Ovary (tissue), 9 donors: ENCODE measurements around the gene DSC2. TPM values are rescaled to one million over a fixed set of nuclear protein-coding genes. Genes with fewer than 3 reads are reported as not detected.

ENCODE experiments used
- DNase-seq, 5 donors: peaks; one replicate each; pipeline ENCODE4 v3.0.0-alpha.2; 2019 to 2020
- H3K27ac ChIP-seq, 2 donors: fragments of 200-600 bp; one replicate each; pipeline versions ENCODE4 v1.5.1 to v1.8.0; 2019 to 2022
- H3K27me3 ChIP-seq: fragments of 200-600 bp; one replicate; pipeline ENCODE4 v1.8.0; 2022
- H3K36me3 ChIP-seq: fragments of 200-600 bp; sonication (generic); one replicate; pipeline ENCODE4 v1.5.1; 2019
- H3K4me1 ChIP-seq: one replicate; pipeline ENCODE4 v1.8.1; 2013; ENCODE audit warnings: mild to moderate bottlenecking, moderate library complexity; ENCODE audit not compliant: insufficient read depth
- H3K4me3 ChIP-seq: fragments of 200-600 bp; sonication (generic); one replicate; pipeline ENCODE4 v1.5.1; 2017
- H3K9me3 ChIP-seq, 2 donors: fragments of 200-600 bp in 1 of 2; sonication (generic) in 1 of 2; one replicate each; pipeline versions ENCODE4 v1.5.1 to v1.8.1; 2013 to 2019; ENCODE audit warnings: mild to moderate bottlenecking in 1 of 2, moderate library complexity in 1 of 2
- EP300 ChIP-seq: sonication (generic); formaldehyde crosslinking; IDR thresholded peaks from one replicate; pipeline ENCODE4 v1.6.1; 2017; ENCODE audit warnings: antibody characterized with exemption
- POLR2A ChIP-seq: fragments of 450-650 bp; IDR thresholded peaks from one replicate; pipeline ENCODE4 v1.6.1; 2017; ENCODE audit warnings: antibody characterized with exemption, mild to moderate bottlenecking, moderate library complexity
- WGBS, 3 donors: extraction: QIAGEN DNeasy Blood & Tissue Kit in 1 of 3; methylation state at CpG; one replicate each; pipeline versions ENCODE4 v1.1.5 to v1.1.7; 2013 to 2017; 5-methylcytosine and 5-hydroxymethylcytosine counted together
- intact Hi-C, 4 donors: fragments of 100-400 bp; cut with DNase I; formaldehyde crosslinking; loops; one replicate each; pipeline versions ENCODE4 v1.11.0 to v1.15.1; 2022 to 2023
- polyA plus RNA-seq, 2 donors: library from polyadenylated mRNA; stranded (reverse); fragments of 200-250 nt in 1 of 2; fragments of 350-450 nt in 1 of 2; fragmentation: Illumina TruSeq in 1 of 2; extraction: RNeasy Lipid Tissue Mini Kit (QIAGEN cat#74804) in 1 of 2; gene quantifications; one replicate each; pipeline ENCODE4 v1.2.3, GENCODE V29; 2013 to 2014
- total RNA-seq, 7 donors: library from RNA; depleted of rRNA in 2 of 7; stranded (reverse); fragments of >200 nt in 2 of 7; fragmentation: NEBNext Ultra II Directional in 3 of 7; extraction: Animal tissue kit (Norgen Biotek cat#: 25700) in 3 of 7; gene quantifications; one replicate each; pipeline versions ENCODE4 v1.1.0 to v1.2.4, GENCODE V29; 2016 to 2023
- TF ChIP-seq, protein P1 (sequence below), 3 donors: fragments of 450-650 bp in 2 of 3; fragments of 200-600 bp in 1 of 3; IDR thresholded peaks; one replicate each; pipeline versions ENCODE4 v1.5.1 to v1.8.0; 2016 to 2022; ENCODE audit warnings: antibody characterized with exemption in 3 of 3, mild to moderate bottlenecking in 1 of 3
- donor health status: DM: no; HTN: no; CAD: no; lungs with moderate emphysema.
- donor health status: DM: no; HTN: no; CAD: no.
- donor health status: Bipolar disorder and iron deficiency.
- donor health status: DM: yes; HTN: yes; CAD: no.
- donor health status: DM: no; HTN: no; CAD: no.
- donor health status: DM: yes; HTN: yes; CAD: no.

Gene DSC2
- total and polyA plus RNA-seq, 9 donors, result 0.73 to 12.6 (median 2.5) TPM

DNA sequence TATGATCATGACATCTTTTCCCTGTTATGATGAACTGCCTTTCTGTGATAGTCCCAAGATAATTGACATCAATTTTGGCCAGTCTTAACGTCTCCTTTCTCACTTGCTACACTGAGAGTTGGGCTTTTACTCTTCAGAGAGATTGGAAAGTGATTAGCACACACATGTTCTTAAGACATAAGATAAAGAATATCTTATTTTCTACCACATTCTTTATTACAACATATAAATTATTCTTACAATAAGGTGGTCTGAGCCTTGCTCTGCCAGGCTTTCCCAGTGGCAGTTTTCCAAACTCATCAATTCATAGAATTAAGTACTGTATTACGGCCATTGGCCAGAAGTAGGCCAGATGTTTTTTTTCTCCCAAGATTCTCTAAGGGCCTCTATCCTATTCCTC, 54.0 kb downstream of the DSC2 start:
- Histone ChIP-seq H3K9me3 (no peaks in the 10 kb centered on the region), H3K27ac (no peak overlapping the region), H3K4me3 (no peak overlapping the region), H3K4me1 (no peaks in the 10 kb centered on the region), H3K27me3 (no peaks in the 10 kb centered on the region), H3K36me3 (no peaks in the 10 kb centered on the region)
- intact Hi-C loops, result loop anchor here in 1 of 4 donors (10.0 kb wide), 1 partner anchor 63 kb away; no protein-coding TSS in a partner anchor
- WGBS, 3 donors, result 49 to 67% (median 63%) methylated on average over 2 of the region's 2 CpGs
- TF ChIP-seq POLR2A, result no peak
- no peak for TF ChIP-seq EP300
- TF ChIP-seq, protein P1, sequence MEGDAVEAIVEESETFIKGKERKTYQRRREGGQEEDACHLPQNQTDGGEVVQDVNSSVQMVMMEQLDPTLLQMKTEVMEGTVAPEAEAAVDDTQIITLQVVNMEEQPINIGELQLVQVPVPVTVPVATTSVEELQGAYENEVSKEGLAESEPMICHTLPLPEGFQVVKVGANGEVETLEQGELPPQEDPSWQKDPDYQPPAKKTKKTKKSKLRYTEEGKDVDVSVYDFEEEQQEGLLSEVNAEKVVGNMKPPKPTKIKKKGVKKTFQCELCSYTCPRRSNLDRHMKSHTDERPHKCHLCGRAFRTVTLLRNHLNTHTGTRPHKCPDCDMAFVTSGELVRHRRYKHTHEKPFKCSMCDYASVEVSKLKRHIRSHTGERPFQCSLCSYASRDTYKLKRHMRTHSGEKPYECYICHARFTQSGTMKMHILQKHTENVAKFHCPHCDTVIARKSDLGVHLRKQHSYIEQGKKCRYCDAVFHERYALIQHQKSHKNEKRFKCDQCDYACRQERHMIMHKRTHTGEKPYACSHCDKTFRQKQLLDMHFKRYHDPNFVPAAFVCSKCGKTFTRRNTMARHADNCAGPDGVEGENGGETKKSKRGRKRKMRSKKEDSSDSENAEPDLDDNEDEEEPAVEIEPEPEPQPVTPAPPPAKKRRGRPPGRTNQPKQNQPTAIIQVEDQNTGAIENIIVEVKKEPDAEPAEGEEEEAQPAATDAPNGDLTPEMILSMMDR (IDR thresholded peaks at IDR 0.05), result no peak
- DNase-seq, result no peak

DNA sequence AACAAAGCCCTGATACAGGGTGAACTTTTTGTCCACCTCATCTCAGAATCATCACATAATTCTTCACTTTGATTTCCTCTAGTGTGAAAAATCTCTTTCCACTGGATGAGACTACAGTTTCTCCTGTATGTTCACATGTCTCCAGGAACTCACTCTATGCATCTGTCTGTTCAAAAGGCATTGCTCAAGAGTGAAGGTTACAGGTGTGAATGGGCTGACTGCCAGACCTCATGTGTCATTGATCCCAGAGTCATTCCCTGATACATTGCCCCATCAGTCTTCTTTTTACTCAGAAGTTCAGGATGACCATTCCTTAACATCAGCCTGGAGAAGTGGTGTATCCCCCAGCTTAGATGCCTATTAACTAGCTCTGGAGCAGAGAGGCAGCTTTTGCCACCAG, 55.3 kb downstream of the DSC2 start:
- Histone ChIP-seq H3K27me3 (no peaks in the 10 kb centered on the region), H3K4me3 (no peak overlapping the region), H3K36me3 (no peaks in the 10 kb centered on the region), H3K27ac (no peak overlapping the region), H3K9me3 (peaks cover 0 to under 1% of the 10 kb centered on the region in 2 donors), H3K4me1 (no peaks in the 10 kb centered on the region)
- intact Hi-C loops, result loop anchor here in 1 of 4 donors (10.0 kb wide), 1 partner anchor 62 kb away; no protein-coding TSS in a partner anchor
- TF ChIP-seq EP300 (no peak), POLR2A (no peak)
- TF ChIP-seq, protein P1 (IDR thresholded peaks at IDR 0.05), result no peak
- no peak for DNase-seq

DNA sequence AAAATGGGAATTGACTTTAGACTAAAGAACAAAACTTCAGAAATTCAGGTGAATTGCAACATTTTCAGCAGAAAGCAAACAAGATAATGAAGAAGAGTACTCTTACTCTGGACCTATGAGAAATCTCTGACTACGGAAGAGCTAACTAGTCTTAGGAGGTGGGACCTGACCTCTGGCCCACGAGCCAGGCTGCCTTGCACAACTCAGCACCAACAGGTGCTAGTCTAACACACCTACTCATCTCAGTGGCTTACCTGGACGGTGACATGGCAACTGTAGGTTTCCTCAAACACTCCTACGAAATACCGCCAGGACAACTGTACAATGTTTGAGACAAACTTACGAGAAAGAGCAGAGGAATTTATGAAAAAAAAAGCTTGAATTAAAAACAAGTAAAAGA, 56.6 kb downstream of the DSC2 start:
- Histone ChIP-seq H3K9me3 (peaks cover 0 to 5% of the 10 kb centered on the region in 2 donors), H3K4me1 (no peaks in the 10 kb centered on the region), H3K27me3 (no peaks in the 10 kb centered on the region), H3K27ac (no peak overlapping the region), H3K36me3 (no peaks in the 10 kb centered on the region), H3K4me3 (no peak overlapping the region)
- no peak for DNase-seq
- WGBS, 3 donors, result 75 to 85% (median 83%) methylated on average over 6 of the region's 6 CpGs
- intact Hi-C loops, result loop anchor here in 1 of 4 donors (10.0 kb wide), 1 partner anchor 61 kb away; no protein-coding TSS in a partner anchor
- TF ChIP-seq POLR2A, result no peak
- no peak for TF ChIP-seq EP300
- TF ChIP-seq, protein P1 (IDR thresholded peaks at IDR 0.05), result no peak

DNA sequence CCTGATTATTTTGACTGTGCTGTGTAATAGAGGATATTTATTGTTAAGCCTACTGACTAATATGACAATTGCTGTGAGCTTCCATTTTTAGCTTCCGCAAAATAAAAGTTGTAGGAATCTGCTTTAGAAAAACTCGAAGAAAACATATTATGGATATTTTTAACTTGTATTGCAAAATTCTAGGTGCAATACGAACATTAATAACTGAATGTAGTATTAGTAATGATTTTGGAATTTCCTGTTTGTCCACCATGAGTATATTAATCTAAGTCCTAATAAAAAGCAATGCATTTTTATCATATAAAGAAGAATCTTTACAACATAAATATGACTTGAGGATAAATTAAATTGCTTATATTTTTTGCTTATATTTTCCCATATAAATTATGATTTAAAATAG, 57.3 kb downstream of the DSC2 start:
- DNase-seq, result no peak
- intact Hi-C loops, result loop anchor here in 1 of 4 donors (10.0 kb wide), 1 partner anchor 60 kb away; no protein-coding TSS in a partner anchor
- Histone ChIP-seq H3K4me1 (no peaks in the 10 kb centered on the region), H3K27me3 (no peaks in the 10 kb centered on the region), H3K27ac (no peak overlapping the region), H3K4me3 (no peak overlapping the region), H3K36me3 (no peaks in the 10 kb centered on the region), H3K9me3 (peaks cover 0 to 5% of the 10 kb centered on the region in 2 donors)
- TF ChIP-seq EP300 (no peak), POLR2A (no peak)
- TF ChIP-seq, protein P1 (IDR thresholded peaks at IDR 0.05), result no peak
- 47 to 51% (median 50%) methylated on average over 3 of the region's 3 CpGs for WGBS, 3 donors
